HG03045 (cell line): ENCODE results near the gene DIAPH3.

Experiments used
- ATAC-seq: cut with Tn5 transposase; IDR thresholded peaks from one replicate; pipeline ENCODE4 v1.9.1; 2021; ENCODE audit warnings: mild to moderate bottlenecking, moderate library complexity; ENCODE audit not compliant: unreplicated experiment

Gene DIAPH3

DNA sequence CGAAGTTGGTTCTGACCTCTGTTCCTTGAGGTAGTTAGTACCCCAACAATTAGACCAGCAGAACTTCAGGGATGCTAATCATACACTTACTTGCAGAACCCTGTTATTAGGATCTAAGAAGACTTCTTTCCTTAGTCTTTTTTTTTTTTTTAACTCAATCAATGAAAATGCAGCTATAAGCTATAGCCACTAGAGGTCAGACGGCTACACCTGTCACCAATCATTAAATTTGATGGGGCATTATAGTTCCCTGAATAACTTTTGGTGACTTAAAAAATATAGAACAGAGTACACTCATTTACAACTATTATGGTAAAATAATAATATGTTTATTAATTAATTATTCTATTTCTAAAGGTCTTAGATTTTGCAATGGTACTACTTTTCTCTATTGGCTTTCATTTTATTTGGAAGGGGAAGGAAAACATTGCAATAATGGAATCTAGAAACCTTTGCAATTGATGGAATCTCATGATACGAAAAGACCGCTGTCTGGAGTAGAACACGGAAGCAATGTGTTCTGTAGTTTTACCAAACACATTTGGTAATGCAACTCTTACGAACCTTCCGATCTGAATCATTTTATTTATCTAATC lies 483.2 kb downstream of the DIAPH3 start:
- no peak for ATAC-seq

DNA sequence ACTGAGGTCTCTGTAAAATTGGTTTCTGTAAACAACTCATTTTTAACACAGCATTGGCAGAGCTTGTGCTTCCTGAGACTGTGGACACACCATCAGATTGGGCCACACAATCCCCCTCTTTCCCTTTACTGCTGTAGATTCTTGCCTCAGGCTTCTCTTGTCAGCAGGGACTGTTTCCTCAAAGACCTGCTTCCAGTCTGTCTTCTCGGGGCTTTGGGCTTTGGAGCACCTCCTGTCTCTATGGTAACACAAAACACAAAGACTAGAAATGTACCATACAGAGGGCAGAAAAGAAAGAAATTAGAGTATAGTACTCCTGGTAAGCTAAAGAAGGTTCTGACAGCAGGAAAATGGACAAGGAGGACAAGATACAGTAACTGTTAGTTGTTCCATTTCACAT lies 484.5 kb downstream of the DIAPH3 start:
- no peak for ATAC-seq

DNA sequence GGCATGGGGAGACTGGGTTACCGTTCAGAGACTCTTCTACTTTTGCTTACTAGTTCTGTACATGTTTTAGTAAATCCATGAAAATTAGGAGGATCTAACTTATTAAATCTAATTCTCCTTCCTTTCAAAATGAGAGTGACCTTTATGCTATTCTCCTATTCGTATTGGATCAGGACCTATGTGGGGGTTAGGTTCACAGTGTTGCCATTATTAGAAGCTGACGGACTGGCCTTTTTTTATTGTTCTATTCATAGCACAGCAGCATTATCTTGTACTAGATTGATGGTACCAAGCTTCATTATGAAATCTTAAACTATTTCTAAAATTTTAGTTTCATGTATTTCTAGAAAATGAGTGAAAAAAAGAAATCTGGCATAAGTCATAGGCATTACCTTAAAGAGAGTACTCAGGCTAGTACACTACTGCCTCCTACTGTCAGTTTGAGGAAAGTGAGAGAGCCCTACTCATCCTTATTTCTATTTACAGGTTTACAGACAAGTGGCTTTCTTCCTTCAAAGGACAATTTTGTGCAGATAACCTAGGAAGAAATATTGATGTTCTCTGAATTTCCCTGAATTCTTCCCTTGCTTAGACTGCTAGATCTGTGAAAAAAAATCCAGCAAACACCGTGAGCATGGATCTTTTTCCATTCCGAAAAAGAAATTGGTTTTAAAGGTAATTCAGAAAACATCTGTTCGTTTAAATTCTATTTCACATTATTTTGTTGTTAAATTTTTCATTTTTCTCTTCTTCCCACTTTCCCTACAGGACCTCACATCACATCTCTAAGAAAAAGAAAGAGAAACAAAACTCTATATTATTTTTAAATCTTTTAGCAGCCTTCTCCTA lies 485.5 kb downstream of the DIAPH3 start:
- peak; percentile 72 for ATAC-seq

GRCh38 chr13:59677430-59677829 lies 486.3 kb downstream of the DIAPH3 start:
- no peak for ATAC-seq

DNA sequence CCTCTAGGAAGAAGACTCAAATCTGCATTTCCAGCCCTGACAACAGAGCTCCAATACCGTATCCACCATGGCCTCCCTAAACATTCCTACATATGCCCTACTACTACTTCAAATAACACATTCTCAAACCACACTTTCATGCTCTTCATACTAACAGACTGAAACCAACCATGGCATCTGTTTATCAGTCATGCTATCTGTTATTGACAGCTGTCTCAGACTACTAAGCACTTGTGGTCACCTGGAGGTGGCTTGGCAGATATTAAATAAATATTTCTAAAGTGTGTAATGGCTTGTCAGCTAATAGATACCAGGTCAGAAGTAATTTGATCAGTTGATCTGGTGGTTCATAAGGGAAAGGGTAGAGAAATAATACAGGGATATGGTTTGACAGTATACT lies 489.1 kb downstream of the DIAPH3 start:
- ATAC-seq: no peak

GRCh38 chr13:59673286-59673685 lies 490.4 kb downstream of the DIAPH3 start:
- no peak for ATAC-seq

DNA sequence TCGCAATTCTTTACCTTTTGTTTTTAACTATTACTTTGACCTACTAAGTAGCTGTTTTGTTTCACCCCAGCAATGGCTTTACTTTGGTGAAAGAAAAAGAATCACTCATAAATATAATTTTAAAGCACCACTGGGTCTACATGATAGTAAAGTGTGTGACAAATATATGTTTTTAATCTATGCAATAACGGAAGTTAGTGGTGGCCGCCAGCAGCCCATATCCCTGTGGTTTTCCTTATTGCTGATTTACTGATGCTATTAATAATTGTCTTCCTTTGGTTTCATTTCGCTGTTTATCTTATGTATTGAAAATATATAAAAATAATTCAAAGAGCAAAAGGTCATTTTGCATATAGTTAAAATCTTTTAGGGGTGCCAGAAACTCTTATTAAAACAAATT lies 491.3 kb downstream of the DIAPH3 start:
- ATAC-seq: no peak

GRCh38 chr13:59671881-59672280 lies 491.8 kb downstream of the DIAPH3 start:
- ATAC-seq: no peak

DNA sequence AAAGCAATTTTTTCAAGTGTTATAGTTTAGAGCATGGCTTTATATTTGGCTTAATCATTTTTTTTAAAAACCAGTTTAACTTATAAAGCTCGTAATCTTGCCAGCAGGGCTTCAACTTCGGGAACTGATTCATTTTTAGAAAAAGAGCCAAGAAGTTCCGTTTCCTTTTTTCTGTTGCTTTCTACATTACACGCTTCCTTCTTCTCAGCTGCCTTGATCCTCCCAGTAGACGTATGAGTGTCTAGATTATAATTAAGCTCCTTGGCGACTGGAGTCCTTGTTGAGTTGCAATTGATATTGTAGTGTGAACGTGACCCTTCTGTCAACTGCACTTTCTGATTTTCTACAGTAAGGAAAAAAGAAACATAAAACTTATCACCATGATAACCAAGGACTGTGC lies 497.2 kb downstream of the DIAPH3 start:
- no peak for ATAC-seq

GRCh38 chr13:59665732-59666131 lies 498.0 kb downstream of the DIAPH3 start:
- no peak for ATAC-seq

GRCh38 chr13:59665184-59665583 lies 498.5 kb downstream of the DIAPH3 start:
- ATAC-seq: no peak

GRCh38 chr13:59664586-59664985 lies 499.1 kb downstream of the DIAPH3 start:
- no peak for ATAC-seq

DNA sequence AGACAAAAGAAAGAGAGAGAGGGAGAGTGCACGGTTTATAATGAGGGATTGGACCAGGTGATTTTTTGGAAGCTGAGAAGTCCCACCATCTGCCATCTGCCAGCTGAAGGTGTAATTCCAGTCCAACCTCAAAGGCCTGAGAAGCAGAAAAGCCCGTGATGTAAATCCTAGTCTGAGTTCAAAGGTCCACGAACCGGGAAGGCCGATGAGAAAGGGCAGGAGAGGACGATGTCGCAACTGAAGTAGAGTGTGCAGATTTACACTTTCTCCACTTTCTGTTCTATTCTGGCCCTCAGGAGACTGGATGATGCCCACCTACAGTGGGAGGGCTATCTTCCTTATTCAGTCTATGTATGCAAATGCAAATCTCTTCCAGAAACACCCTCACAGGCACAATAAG lies 500.0 kb downstream of the DIAPH3 start:
- ATAC-seq: no peak

DNA sequence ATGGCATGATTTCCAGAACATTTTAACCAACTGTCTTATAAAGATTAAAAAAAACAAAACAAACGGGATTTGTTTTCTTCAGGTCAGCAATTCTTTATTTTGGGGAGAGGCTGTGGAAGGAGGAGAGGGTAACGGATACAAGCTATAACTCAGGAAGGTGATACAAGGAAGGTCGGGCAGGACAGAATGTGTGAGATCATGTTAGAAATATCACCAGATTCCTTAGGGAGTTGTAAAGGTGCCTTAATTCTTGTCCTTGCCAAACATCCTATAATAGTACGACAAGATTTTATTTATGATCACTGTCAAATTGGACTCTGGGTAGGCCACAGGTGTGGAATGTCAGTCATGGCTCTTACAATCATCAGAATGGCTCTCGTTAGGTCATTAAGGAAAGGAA lies 503.1 kb downstream of the DIAPH3 start:
- ATAC-seq: no peak

DNA sequence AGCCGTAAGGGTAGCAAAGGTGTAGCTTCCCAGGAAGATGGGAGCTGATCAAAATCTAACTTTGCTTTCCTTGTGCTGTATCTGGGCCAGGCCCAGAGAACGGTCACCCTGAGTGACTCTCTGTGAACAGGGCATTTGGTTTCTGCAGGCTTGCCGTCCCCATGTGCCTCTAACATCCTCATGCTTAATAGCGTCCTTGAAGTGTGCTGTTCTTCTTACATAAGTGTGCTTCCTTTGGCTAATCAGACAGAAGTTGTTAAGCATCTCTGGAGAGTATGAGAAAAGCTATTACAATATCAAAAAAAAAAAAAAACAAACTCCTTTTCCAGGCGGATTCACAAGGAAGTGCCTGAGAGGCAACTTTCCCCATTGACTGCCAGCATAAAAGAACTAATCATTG lies 503.7 kb downstream of the DIAPH3 start:
- no peak for ATAC-seq

- no peak for ATAC-seq
Observed at GRCh38 chr13:59658738-59659330, 504.9 kb downstream of the DIAPH3 start.

DNA sequence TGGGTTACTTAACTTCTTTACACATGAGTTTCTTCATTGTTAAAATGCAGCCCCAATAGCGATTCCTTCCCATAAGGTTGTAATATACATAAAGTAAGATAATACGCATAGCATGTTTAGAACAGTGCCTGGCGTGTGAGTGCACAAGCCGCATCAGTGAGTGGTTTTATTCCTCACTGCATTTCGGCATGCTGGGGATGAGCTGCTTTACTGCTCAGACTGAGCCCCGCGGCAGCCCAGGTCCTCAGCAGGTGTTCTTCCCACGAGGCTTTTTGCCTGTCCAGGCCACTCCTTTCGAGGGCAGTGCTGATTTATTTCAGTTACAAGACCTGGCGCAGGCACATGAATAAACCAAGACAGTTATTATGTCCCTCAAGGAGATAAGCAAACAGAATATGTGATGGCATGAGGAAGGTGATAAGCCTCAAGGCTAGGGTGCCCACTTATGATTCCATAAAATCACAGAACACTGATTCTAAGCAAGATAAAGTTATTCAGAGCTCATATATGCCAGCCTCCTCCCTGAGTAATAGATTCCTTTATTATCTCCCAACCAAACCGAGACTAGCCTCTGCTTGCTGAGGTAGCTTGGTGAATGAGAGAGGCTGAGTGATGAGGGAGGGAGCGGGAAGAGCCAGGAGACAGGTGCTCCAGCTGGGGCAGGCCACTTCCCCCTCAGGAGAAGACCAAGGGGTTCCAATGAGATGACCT lies 505.5 kb downstream of the DIAPH3 start:
- ATAC-seq: no peak

DNA sequence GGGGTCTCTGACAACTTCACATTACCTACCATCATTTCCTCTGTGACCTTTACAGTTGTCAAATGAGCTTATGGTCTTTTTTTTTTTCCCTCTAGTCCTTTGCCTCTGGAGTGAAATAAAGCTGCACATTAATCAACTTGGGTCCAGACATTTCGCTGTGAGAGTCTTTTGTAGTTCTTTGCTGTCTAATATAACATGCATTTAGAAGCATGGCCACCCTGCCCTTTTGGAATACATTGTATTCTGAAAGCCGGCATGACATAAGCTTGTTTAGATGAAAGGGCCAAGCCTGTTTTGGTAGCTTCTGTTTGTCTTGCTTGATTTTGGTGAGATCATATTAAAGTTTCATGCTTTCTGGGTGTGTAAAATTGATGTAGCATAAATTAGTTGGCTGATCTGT lies 509.8 kb downstream of the DIAPH3 start:
- no peak for ATAC-seq

DNA sequence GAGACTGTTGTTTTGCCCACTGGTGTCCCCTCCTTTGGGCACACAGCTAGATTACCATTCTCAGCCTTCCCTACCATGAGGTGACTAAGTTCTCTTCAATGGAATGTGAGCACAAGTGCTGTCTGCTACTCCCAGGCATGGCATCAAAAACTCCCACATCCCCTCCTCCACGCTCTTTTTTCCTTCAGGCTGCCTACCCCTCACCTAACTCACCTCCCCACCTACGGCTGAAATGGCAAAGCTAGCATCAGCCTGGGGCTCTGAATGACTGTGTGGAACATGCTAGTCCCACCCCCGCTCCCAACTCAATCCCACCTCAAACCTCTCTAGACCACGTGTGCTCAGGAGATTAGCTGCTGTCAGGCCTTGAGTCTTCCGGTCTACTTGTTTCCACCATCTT lies 512.2 kb downstream of the DIAPH3 start:
- ATAC-seq: no peak

GRCh38 chr13:59643906-59644626 lies 519.7 kb downstream of the DIAPH3 start:
- ATAC-seq: no peak

DNA sequence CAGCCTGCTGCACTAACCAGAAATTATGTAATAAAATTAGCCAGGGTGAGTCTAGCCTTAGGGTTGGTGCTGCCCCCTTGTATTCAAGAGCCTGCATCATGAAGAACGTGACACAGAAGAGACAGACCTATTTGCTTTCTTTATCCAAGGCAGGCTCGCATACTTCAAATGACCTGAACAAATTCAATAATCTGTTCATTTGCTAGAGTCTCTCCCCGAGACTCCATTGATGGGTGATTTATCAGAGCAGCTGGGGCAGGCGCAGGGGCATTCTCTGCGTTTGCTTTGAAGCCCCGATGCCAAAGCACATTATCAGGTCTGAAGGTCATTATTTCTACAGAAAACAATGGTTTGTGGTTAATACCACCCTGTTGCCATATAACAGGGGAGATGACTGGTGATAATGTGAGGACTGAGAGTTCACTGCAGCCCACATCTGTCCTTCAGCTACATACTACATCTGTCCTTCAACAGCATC lies 520.3 kb downstream of the DIAPH3 start:
- ATAC-seq: no peak
